ENCODE results near the gene CTDSP2.
"Not testable (repeated sequence)": the region's sequence is repeated elsewhere in the genome, so short reads cannot be mapped to it uniquely, and the experiment has no call there.

Gene CTDSP2

GRCh38 chr12:57892232-57892972 is 45.9 kb upstream of the CTDSP2 start:
- H3K4me3 ChIP-seq (ENCODE audit: low read depth, low read length): no peak overlapping the region
- no peak for TF ChIP-seq CTCF (IDR thresholded peaks at IDR 0.05; ENCODE audit: borderline replicate concordance, insufficient read depth, low read depth, low read length)

- no peak overlapping the region for H3K4me3 ChIP-seq (ENCODE audit: low read depth, low read length)
- no peak for TF ChIP-seq CTCF (IDR thresholded peaks at IDR 0.05; ENCODE audit: borderline replicate concordance, insufficient read depth, low read depth, low read length)
Observed at GRCh38 chr12:57891542-57892228, 45.2 kb upstream of the CTDSP2 start.

GRCh38 chr12:57890191-57891115 is 43.9 kb upstream of the CTDSP2 start:
- no peak for TF ChIP-seq CTCF (IDR thresholded peaks at IDR 0.05; ENCODE audit: borderline replicate concordance, insufficient read depth, low read depth, low read length)
- H3K4me3 ChIP-seq (ENCODE audit: low read depth, low read length): no peak overlapping the region

GRCh38 chr12:57889500-57889989 is 43.0 kb upstream of the CTDSP2 start:
- no peak overlapping the region for H3K4me3 ChIP-seq (ENCODE audit: low read depth, low read length)
- no peak for TF ChIP-seq CTCF (IDR thresholded peaks at IDR 0.05; ENCODE audit: borderline replicate concordance, insufficient read depth, low read depth, low read length)

GRCh38 chr12:57888409-57889157 is 42.1 kb upstream of the CTDSP2 start:
- H3K4me3 ChIP-seq (ENCODE audit: low read depth, low read length): no peak overlapping the region
- no peak for TF ChIP-seq CTCF (IDR thresholded peaks at IDR 0.05; ENCODE audit: borderline replicate concordance, insufficient read depth, low read depth, low read length)

- H3K4me3 ChIP-seq (ENCODE audit: low read depth, low read length): no peak overlapping the region
- TF ChIP-seq CTCF (IDR thresholded peaks at IDR 0.05; ENCODE audit: borderline replicate concordance, insufficient read depth, low read depth, low read length): no peak
Observed at GRCh38 chr12:57887631-57888408, 41.3 kb upstream of the CTDSP2 start.

GRCh38 chr12:57886964-57887363 is 40.4 kb upstream of the CTDSP2 start:
- not testable (repeated sequence) for H3K4me3 ChIP-seq (ENCODE audit: low read depth, low read length)

Data from GM12875 (cell line).